CD1c-positive myeloid dendritic cell (primary cell): ENCODE results near the gene SORCS1.
"Not testable (repeated sequence)": the region's sequence is repeated elsewhere in the genome, so short reads cannot be mapped to it uniquely, and the experiment has no call there.

Experiments used
- DNase-seq: peaks from one replicate; pipeline ENCODE4 v3.0.0-alpha.2; 2016; ENCODE audit errors: extremely low spot score

The SORCS1 gene

DNA sequence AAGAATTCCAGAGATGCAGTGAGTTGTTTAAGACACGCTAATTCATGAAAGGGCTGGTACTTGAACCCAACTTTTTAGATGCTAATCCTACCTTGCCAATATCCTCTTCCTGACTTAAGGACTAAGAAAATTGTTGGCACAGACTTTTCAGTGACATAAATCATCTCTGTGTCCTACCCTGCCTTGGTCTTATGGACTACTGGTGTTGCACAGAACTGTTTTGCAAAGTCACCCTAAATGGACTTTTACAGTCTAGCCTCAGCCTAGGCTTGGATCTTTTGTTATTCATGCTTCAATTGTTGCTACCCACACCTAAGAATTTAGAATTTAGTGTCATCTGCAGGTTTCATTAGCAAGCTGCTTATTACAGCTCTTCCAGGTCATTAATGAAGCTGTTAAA, 112.7 kb downstream of the SORCS1 start:
- DNase-seq = no peak

DNA sequence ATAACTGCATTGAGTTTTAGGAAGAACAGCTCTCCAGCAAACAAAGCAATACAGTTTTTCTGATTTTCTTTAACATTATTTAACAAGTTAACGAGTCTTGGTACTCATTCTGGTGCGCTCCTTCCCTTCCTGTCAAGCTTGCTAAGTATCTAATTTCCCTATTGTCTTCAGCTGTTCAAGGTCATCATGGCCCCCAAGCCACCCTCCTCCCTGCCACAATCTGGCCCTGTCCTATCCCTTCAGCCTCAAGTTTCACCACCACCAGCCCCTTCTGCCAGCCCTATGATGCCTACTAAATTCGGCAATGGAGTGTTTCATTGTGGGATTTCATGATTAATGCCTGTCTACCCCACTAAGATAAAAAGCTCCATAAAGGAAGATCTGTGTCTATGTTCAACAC, 121.0 kb downstream of the SORCS1 start:
- DNase-seq = no peak

DNA sequence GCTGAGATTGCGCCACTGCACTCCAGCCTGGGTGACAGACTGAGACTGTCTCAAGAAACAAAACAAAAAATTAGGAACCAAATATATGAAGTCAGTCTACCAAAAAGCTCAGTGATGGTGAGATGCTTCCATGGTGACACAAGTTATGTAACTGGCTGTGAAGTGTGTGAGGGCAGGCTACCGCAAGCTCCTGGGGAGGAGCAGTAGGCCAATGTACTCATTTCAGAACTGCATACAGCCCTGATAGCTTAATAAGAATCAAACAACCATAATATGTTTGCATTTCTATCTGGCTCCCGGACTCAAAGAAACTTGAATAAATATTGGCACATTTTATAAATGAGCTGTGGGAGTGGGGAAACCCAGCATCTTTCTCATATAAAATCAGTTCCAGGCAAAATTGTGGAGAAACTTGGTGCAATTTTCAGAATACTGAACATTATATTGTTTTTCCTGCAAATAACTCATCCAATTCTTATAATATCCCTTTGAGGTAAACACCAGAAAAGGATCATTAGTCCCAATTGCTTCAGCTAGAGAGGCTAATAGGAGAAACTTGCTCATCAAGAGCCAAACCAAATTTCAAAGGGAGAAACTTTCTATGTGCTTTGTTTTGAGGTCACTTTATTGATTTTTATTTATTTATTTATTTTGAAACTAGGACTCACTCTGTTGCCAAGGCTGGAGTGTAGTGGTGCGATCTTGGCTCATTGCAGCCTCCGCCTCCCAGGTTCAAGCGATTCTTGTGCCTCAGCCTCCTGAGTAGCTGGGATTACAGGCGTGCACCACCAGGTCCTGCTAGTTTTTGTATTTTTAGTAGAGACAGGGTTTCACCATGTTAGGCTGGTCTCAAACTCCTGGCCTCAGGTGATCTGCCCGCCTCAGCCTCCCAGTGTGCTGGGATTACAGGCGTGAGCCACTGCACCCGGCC, 127.0 kb downstream of the SORCS1 start:
- no peak for DNase-seq

DNA sequence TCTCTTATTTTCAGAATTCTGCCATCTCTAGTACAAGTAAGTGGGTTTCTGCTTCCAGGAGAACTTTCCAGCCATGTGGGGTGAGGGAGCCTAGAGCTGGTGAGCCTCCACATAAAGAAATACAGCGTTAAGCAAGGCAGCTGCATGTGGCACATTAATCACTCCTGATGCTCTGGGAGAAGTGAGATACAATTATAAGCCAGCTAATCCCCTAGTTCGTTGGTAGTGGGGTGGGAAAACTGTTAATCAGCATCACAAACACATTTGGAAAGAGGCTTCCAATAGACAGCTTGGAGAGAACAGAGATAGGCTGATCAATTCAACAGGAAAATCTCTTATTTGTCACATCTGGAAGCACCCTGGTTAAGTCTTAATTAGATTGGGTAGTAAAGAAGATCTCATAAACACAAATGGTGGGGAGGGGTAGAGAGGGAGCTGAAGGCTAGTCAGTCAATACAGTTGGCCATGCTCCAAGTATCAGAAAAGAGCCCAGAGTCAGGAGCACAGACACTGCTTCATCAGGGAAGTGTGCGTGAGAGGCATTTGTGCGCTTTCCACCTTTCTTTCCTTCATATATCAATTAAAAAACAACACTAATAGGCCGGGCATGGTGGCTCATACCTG, 130.6 kb downstream of the SORCS1 start:
- DNase-seq = no peak

DNA sequence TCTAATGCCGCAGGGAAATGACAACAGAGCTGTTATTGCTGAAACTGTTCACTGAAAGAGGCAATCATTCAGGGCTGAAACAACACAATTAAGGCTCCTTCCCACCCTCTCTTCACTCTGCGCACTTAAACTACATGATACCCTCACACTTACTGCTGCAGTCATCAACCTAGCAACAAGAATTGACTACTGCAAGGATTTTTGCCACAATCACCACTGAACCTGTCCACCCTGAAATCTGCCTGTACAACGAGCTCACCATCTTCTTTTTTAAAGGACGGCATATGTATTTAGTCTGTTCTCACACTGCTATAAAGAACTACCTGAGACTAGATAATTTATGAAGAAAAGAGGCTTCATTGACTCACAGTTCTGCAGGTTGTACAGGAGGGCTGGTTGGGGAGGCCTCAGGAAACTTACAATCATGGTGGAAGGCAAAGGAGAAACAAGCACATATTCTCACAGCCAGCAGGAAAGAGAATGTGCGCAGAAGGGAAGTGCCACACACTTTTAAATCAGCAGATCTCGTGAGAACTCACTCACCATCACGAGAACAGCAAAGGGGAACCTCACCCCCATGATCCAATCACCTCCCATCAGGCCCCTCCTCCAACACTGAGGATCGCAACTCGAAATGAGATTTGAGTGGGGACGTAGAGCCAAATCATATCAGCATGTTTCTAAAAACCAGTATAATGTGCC, 131.7 kb downstream of the SORCS1 start:
- no peak for DNase-seq

DNA sequence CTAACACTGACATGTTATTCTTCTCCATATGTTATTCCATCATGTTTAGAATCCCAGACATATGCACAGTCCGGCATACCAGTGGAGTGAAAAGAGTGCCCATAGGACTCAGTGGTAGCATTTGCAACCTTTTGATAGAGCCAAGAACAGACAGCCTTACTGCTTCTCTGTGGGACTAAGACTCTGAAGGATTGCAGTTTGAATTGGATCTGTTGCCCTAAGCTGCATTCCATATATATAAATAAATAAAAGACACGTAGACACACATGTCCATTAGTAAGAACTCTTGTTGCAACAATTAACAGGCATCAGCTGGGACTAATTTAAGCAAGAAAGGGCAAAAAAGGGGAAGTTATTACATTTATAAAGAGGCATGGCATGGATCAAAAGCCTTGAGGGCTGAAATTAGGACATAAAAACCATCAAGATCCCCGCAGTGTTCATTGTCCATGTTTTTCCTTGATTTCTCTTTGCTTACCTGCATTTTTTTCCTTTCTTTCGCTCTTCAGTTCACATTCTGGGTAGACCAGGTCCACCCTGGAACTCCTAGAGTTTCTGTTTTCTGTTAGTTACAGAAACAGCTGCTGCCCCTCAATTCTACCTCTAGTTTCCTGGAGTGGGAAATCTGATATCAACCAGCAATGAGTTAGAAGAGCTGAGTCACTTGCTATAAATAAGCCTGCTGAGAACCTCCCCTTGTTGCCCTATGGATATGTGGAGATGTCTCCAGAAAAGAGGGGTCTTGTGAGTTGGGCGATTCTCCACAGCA, 132.4 kb downstream of the SORCS1 start:
- DNase-seq = no peak

DNA sequence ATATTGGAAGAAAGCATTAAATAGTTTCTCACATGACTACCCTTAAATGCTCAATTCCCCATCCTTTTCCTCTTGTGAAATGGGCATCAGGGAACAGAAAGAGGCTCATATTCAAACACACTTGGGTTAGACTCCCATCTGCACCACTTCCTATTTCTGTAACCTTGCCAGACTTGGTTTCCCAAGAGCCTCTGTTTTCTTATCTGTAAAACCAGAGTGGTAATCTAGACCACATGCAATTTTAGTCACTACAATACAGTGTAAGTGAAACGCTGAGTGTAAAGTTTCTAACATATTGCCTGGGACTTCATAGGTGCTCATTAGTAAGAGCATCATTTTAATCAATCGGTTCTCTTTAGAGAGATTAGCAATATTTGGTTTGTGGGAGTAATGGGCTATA, 136.3 kb downstream of the SORCS1 start:
- DNase-seq = peak; percentile 20

DNA sequence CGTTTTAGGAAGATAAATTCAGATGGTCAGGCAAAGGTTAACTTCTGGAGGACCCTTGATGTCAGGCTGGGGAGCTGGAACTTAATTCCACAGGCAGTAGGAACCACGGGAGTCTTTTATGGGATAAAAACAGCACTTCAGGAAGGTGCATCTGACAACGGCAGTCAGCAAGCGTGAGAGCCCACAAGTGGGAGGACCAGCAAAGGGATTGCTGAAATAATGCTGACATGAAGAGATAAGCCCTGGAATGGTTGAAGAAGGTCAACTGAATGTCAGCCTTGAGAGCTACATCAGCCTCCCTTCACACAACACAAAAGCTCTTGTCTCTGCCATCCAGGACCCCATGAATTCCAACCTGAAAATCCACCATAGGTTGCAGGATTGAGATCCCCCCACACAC, 138.8 kb downstream of the SORCS1 start:
- no peak for DNase-seq

DNA sequence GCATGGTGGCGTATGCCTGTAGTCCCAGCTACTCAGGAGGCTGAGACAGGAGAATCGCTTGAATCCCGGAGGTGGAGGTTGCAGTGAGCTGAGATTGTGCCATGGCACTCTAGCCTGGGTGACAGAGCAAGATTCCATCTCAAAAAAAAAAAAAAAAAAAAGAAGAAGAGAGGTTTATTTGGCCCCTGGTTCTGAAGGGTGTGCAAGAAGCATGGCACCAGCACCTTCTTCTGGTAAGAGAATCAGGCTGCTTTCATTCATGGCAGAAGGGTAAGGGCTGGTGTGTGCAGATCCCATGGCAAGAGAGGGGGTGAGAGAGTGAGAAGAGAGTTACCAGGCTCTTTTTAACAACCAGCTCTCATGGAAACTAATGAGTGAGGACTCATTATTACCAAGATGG, 140.5 kb downstream of the SORCS1 start:
- not testable (repeated sequence) for DNase-seq

DNA sequence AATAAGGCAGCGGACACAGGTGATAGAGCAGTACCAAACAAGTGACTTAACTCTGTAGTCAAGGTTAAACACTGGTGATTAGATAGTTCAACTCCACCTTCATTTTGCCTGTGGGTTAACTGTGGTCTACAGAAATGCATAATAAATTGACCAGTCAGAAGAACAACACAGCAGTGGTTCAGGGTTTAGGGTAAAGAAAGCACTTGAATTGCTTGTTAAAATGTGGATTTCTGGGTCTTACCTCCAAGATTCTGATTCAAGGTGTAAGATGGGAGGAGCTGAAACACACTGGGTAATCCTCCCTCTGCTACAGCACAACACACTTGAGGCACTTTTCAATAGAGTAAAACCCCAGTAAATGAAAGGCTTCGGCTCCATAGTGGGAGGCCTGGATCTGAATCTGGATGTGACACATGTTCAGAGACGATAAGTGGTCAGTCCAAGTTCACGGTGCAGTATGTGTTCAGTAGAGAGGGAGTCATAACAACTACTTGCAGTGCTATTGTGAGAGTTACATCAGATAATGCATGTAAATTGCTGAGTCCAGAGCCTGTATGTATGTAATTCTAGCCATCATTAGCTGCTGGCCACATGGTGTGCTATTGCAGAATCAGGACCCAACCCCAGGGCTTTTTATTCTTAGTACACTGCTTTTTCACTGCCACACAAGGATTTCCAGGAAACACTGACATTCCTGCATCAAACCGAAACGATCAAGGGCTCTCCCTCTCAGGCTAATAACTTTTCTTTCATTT, 141.7 kb downstream of the SORCS1 start:
- no peak for DNase-seq

DNA sequence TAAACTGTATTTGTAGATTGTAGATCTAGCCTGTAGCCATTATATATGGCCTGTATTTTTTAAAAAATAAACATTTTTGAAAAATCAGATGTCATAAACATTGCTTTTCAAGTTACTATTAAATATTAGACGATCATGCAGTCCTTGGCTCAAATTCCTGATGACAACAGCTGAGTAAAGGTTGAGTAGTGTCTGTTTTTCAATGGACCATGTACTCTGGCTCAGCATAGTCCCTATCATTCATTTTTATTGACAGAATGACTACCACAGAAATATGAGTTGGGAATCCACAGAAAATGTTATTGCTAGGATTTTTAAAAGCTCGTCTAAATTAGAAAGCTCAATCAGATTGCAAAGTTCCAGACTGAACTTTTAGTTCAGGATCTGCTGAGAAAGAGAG, 145.4 kb downstream of the SORCS1 start:
- DNase-seq = no peak

DNA sequence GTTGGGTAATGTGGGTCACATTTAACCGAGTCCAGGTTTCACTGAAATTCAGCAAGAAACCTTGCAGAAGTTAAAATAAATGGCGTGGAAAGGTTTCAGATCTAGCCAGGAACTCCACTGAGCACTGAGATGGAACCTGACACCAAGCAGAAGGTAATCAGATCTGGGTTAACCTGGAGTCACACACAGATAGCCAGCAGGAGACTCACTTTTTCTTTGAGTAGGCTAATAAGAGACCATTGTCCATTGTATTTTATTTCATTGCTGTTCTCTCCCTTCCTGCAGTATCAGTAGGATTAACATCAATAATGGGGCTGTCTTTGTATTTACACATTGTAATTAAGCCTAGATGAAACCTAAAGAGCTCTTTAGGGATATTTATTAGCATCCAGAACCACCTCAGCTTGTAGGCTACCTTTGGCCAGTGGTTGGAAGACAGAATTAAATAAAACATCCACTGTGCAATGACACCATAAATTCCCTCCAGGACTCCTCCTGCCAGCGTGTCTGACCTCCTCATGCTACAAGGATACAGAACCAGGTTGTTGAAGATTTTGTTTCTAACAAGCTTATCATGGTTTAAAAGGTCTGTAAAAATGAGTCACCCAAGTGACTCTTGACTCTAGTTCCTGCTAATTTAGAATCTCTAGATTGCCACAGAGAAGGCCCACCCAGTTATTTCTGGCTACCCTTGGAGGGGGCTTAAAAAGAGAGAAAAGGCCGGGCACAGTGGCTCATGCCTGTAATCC, 151.1 kb downstream of the SORCS1 start:
- DNase-seq = no peak

DNA sequence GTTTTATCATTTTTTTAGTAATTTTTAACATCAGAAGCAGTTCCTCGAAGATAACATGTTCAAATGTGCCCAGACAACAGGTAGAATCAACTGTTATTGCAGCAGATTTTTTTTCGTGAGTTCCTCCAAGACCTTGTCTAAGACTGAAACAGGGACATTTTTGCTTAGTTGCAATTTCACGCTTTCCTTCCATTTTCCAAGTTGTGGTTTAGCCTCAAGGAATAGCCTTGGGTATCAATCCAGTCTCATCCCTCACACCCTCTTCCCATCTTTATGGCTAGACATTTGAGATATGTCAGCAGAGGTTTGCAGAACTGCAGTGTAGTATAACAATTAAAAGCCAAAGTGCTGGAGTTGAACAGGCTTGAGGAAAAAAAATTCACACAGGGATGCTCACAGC, 152.5 kb downstream of the SORCS1 start:
- no peak for DNase-seq

DNA sequence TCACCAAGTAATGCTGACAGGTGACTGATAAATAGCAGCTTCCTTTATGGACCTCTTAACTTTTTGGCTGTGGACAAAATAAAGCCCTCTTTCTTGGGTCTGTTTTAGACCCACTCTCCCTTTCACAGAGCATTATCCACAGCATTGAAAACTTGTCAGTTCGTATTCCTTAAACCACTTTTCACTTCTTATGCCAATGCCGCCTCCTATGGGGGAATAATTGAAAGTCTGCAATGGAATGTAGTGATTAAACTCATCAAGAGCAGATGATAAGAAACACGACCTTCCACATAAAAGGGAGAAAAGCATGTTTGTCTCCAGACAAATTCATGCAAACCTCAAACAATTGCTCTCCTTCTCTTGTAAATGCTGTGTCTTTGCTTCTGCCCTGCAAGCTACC, 153.4 kb downstream of the SORCS1 start:
- DNase-seq = peak; percentile 50

DNA sequence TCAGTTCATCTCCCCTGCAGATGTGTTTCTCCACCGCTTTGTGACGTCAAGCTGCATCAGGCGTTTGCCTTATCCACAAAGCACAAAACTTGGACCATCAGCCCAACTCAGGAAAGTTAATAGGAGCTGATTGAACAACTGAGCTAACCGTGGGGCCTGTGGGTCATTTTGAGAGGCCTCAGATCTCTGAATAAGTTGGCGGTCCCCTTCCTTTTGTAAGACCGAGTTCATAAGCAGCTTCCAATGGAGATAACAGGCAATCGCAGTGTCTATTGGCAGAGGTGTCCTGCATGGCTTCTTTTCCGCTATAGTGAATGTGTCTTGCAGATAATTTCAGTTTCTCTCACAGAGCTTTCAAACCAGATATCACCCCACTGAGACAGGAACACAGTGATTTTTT, 154.0 kb downstream of the SORCS1 start:
- DNase-seq = no peak

DNA sequence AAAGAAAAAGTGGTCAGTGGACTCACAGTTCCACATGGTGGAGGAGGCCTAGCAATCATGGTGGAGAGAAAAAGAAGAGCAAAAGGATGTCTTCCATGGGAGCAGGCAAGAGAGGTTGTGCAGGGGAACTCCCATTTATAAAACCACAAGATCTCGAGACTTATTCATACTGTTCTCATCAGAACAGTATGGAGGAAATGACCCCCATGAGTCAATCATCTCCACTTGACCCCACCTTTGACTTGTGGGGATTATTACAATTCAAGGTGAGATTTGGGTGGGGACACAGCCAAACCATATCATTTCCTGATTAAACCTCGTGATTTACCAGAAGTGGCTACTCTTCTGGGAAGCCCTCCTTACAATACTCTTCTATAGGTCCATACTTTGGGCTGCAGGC, 160.1 kb downstream of the SORCS1 start:
- DNase-seq = no peak

DNA sequence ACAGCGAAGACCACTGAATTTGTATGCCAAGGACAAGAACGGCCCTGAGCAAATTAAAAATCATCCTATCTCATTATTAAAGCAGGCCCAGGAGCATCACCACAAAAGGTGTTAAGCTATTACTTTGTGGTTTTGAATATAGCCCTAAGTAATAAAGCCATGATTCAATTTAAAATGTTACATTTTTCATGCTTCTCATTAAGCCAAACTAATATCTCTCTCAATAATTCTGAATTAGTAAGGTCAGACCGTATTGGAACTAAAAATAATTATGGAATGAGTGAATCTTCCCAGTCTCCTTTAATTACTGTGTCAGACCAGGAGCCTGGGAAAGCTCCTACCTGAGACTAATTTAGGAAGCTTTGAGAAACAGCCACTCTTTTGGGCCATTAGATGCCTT, 162.4 kb downstream of the SORCS1 start:
- DNase-seq = no peak

DNA sequence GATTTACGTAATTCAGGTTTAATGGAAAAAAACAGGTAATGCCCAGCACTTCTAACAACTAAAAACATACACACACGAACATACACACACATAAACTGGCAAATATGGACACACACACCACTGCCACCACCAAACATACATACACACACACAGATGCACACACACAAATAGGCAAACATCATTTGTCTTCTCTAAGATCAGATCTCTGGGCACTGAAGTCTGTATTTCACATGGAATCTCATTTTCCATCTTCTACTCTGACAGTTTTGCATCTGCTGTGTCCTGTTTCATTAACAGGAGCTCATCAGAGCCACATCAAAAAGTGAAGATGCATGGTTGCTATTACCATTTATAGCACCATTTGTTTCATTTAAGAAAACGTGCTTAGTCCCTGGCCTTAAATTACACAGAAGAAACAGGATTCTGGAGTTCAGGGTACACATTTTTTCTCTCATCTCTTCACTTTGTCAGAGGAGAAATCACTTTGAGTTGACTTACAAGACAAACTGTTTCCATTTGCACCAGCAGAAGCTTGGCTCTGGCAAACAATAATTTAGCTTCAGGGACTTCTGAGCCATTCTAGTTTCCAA, 165.3 kb downstream of the SORCS1 start:
- DNase-seq = no peak

DNA sequence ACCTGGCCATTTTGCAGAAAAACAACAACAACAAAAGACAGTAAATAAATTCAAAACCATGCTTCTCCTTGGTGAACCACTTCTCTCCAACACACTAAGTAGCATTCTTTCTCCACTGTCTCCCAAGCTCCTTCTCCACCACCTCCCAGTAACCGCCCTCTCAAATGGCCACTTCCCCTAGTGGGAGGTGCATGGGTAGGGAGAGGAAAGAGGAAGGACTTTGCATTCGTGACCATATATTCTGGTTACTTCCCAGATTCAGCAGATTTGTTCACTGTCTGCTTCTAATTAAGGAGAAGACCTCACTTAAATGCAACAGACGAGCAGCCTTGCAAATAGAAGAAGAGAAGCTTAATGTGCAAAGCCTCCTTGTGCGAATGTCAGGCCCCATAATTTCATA, 166.8 kb downstream of the SORCS1 start:
- DNase-seq = peak; percentile 93

DNA sequence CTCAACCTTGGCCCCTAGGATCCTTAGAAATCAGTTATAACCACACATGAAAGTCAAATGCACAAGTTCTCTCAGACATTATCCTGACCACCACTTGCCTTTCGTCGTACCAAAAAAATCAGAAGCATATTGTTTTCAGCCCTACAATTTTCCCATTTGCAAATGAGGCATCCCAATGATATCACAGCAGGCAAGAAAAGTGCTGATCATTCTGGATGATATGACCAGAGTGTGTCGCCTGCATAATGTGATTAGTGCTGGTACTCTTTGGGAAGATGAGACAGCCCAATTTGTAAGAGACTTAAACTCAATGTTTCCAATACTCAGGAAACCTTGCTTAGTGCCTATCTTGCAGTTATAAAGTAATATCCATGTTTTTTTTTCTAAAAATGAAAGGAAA, 168.0 kb downstream of the SORCS1 start:
- DNase-seq = no peak
